Testis (tissue), 3 donors: ENCODE data around the gene ZBTB7C. TPM values are rescaled to one million over a fixed set of nuclear protein-coding genes. Genes with fewer than 3 reads are reported as not detected.

ENCODE experiments used
- DNase-seq: peaks from one replicate; pipeline ENCODE4 v3.0.0-alpha.2; 2019
- H3K27ac ChIP-seq, 2 donors: fragments of 200-600 bp; sonication (generic); one replicate each; pipeline ENCODE4 v1.5.1; 2019
- H3K27me3 ChIP-seq: fragments of 200-600 bp; sonication (generic); one replicate; pipeline ENCODE4 v1.5.1; 2019
- H3K36me3 ChIP-seq: fragments of 200-600 bp; sonication (generic); one replicate; pipeline ENCODE4 v1.5.1; 2017; ENCODE audit warnings: low read depth; ENCODE audit errors: missing control alignments
- H3K4me1 ChIP-seq: fragments of 200-600 bp; sonication (generic); one replicate; pipeline ENCODE4 v1.5.1; 2019
- H3K4me3 ChIP-seq, 2 donors: fragments of 200-600 bp; sonication (generic); one replicate each; pipeline ENCODE4 v1.5.1; 2017 to 2019
- H3K9me3 ChIP-seq: fragments of 200-600 bp; sonication (generic); one replicate; pipeline ENCODE4 v1.5.1; 2017
- CTCF ChIP-seq, 3 experiments: fragments of 450-650 bp in 2 of 3; fragments of 200-600 bp in 1 of 3; sonication (generic) in 1 of 3; IDR thresholded peaks; one replicate each; pipeline ENCODE4 v1.5.1; 2016 to 2019; ENCODE audit warnings: antibody characterized with exemption in 3 of 3, mild to moderate bottlenecking in 2 of 3, moderate library complexity in 1 of 3
- POLR2A ChIP-seq: fragments of 450-650 bp; IDR thresholded peaks from one replicate; pipeline ENCODE4 v1.6.1; 2017; ENCODE audit warnings: antibody characterized with exemption, mild to moderate bottlenecking, moderate library complexity
- WGBS, 2 donors: methylation state at CpG; one replicate each; pipeline ENCODE4 v1.1.5; 2018; 5-methylcytosine and 5-hydroxymethylcytosine counted together
- intact Hi-C: fragments of 100-400 bp; cut with DNase I; formaldehyde crosslinking; loops from one replicate; pipeline ENCODE4 v1.15.1; 2023; ENCODE audit warnings: low total_unique reads
- polyA plus RNA-seq: library from polyadenylated mRNA; stranded (reverse); fragments of 350-450 nt; fragmentation: Illumina TruSeq; extraction: RNeasy Lipid Tissue Mini Kit (QIAGEN cat#74804); gene quantifications from one replicate; pipeline ENCODE4 v1.2.3, GENCODE V29; 2014; ENCODE audit warnings: low read depth, low replicate concordance; ENCODE audit not compliant: insufficient read depth
- total RNA-seq, 2 donors: library from RNA; depleted of rRNA; stranded (reverse); fragments of >200 nt; gene quantifications; one replicate each; pipeline ENCODE4 v1.2.3, GENCODE V29; 2016

Gene ZBTB7C
- total and polyA plus RNA-seq, 3 donors from 2014 or later = 14.1 to 65.4 (median 42.4) TPM

- H3K9me3 ChIP-seq = no peaks in the 10 kb centered on the region
- no peak for TF ChIP-seq POLR2A
- TF ChIP-seq CTCF (IDR thresholded peaks at IDR 0.05) = no peak
- peaks cover 15% of the 10 kb centered on the region for H3K4me1 ChIP-seq
Observed at GRCh38 chr18:48140731-48141130, 268.5 kb downstream of the ZBTB7C start.

GRCh38 chr18:48139431-48140347 is 269.5 kb downstream of the ZBTB7C start:
- Histone ChIP-seq H3K9me3 (no peaks in the 10 kb centered on the region), H3K36me3 (no peaks in the 10 kb centered on the region), H3K27ac (no peak overlapping the region), H3K4me1 (peaks cover 15% of the 10 kb centered on the region), H3K4me3 (no peak overlapping the region), H3K27me3 (no peaks in the 10 kb centered on the region)
- intact Hi-C loops = no loop called here
- WGBS, 2 donors = 51 to 61% methylated on average over 12 to 14 of the region's 14 CpGs
- no peak for TF ChIP-seq POLR2A
- no peak for TF ChIP-seq CTCF (IDR thresholded peaks at IDR 0.05)
- peak; percentile 86 for DNase-seq

More at GRCh38 chr18:48140731-48141130, 268.5 kb downstream of the ZBTB7C start:
- Histone ChIP-seq H3K27me3 (no peaks in the 10 kb centered on the region), H3K27ac (no peak overlapping the region), H3K4me3 (no peak overlapping the region), H3K36me3 (no peaks in the 10 kb centered on the region)
- intact Hi-C loops = no loop called here
- 87 to 91% methylated on average over 10 of the region's 10 CpGs for WGBS, 2 donors
- no peak for DNase-seq

GRCh38 chr18:48138660-48139430 is 270.3 kb downstream of the ZBTB7C start:
- intact Hi-C loops = no loop called here

GRCh38 chr18:48138210-48138609 is 271.0 kb downstream of the ZBTB7C start:
- 69 to 72% methylated on average over 2 to 4 of the region's 4 CpGs for WGBS, 2 donors
- TF ChIP-seq POLR2A (no peak), CTCF (IDR thresholded peaks at IDR 0.05) (no peak)
- intact Hi-C loops = no loop called here
- Histone ChIP-seq H3K9me3 (no peaks in the 10 kb centered on the region), H3K27me3 (no peaks in the 10 kb centered on the region), H3K27ac (no peak overlapping the region), H3K4me1 (peaks cover 15% of the 10 kb centered on the region), H3K4me3 (no peak overlapping the region), H3K36me3 (no peaks in the 10 kb centered on the region)
- no peak for DNase-seq

More at GRCh38 chr18:48138660-48139430, 270.3 kb downstream of the ZBTB7C start:
- H3K4me1 ChIP-seq = peaks cover 15% of the 10 kb centered on the region
- no peaks in the 10 kb centered on the region for H3K9me3 ChIP-seq
- DNase-seq = no peak
- no peak overlapping the region for H3K27ac ChIP-seq
- H3K4me3 ChIP-seq = no peak overlapping the region
- no peaks in the 10 kb centered on the region for H3K36me3 ChIP-seq
- WGBS, 2 donors = 71 to 73% methylated on average over 7 of the region's 7 CpGs
- TF ChIP-seq CTCF (IDR thresholded peaks at IDR 0.05) (no peak), POLR2A (no peak)
- H3K27me3 ChIP-seq = no peaks in the 10 kb centered on the region
